ENCODE data around the gene SLC22A4.

SLC22A4 gene

GRCh38 chr5:132300577-132301343 is 6.6 kb downstream of the SLC22A4 start:
- no peak for DNase-seq (ENCODE audit: low spot score)

- DNase-seq (ENCODE audit: low spot score) = no peak
Measured at GRCh38 chr5:132301344-132302271, 7.4 kb downstream of the SLC22A4 start.

GRCh38 chr5:132302413-132302812 is 8.2 kb downstream of the SLC22A4 start:
- DNase-seq (ENCODE audit: low spot score) = no peak

GRCh38 chr5:132303589-132303988 is 9.4 kb downstream of the SLC22A4 start:
- DNase-seq (ENCODE audit: low spot score) = no peak

GRCh38 chr5:132305420-132305819 is 11.2 kb downstream of the SLC22A4 start:
- no peak for DNase-seq (ENCODE audit: low spot score)

GRCh38 chr5:132308701-132309100 is 14.5 kb downstream of the SLC22A4 start:
- DNase-seq (ENCODE audit: low spot score) = no peak

- DNase-seq (ENCODE audit: low spot score) = no peak
Measured at GRCh38 chr5:132309679-132310078, 15.5 kb downstream of the SLC22A4 start.

- no peak for DNase-seq (ENCODE audit: low spot score)
Measured at GRCh38 chr5:132310141-132310834, 16.1 kb downstream of the SLC22A4 start.

- DNase-seq (ENCODE audit: low spot score) = no peak
Measured at GRCh38 chr5:132313366-132313765, 19.2 kb downstream of the SLC22A4 start.

GRCh38 chr5:132313961-132314432 is 19.8 kb downstream of the SLC22A4 start:
- no peak for DNase-seq (ENCODE audit: low spot score)

GRCh38 chr5:132315529-132316067 is 21.4 kb downstream of the SLC22A4 start:
- DNase-seq (ENCODE audit: low spot score) = no peak

GRCh38 chr5:132319975-132320374 is 25.8 kb downstream of the SLC22A4 start:
- DNase-seq (ENCODE audit: low spot score) = no peak

- no peak for DNase-seq (ENCODE audit: low spot score)
Measured at GRCh38 chr5:132321109-132321721, 27.0 kb downstream of the SLC22A4 start.

GRCh38 chr5:132322266-132322665 is 28.1 kb downstream of the SLC22A4 start:
- no peak for DNase-seq (ENCODE audit: low spot score)

GRCh38 chr5:132323202-132323601 is 29.0 kb downstream of the SLC22A4 start:
- DNase-seq (ENCODE audit: low spot score) = no peak

- no peak for DNase-seq (ENCODE audit: low spot score)
Measured at GRCh38 chr5:132325691-132326090, 31.5 kb downstream of the SLC22A4 start.

GRCh38 chr5:132327252-132327955 is 33.2 kb downstream of the SLC22A4 start:
- DNase-seq (ENCODE audit: low spot score) = no peak

GRCh38 chr5:132334812-132335211 is 40.6 kb downstream of the SLC22A4 start:
- DNase-seq (ENCODE audit: low spot score) = no peak

- no peak for DNase-seq (ENCODE audit: low spot score)
Measured at GRCh38 chr5:132335402-132335801, 41.2 kb downstream of the SLC22A4 start.

GRCh38 chr5:132339502-132339901 is 45.3 kb downstream of the SLC22A4 start:
- DNase-seq (ENCODE audit: low spot score) = no peak
